MG63 (cell line): ENCODE results near the gene EDC4. TPM values are rescaled to one million over a fixed set of nuclear protein-coding genes. Genes with fewer than 3 reads are reported as not detected.
A peak's percentile ranks its signal among the peaks of the same experiment; 100 is the strongest.

Experiments used
- DNase-seq: peaks from one replicate; pipeline ENCODE4 v3.0.0-alpha.2; 2020
- H3K27me3 ChIP-seq: fragments of 250-450 bp; sonication (Bioruptor Pico); 2 replicates; pipeline ENCODE4 v1.5.1; 2020; ENCODE audit warnings: mild to moderate bottlenecking, moderate library complexity
- H3K36me3 ChIP-seq: fragments of 250-450 bp; sonication (Bioruptor Pico); 2 replicates; pipeline ENCODE4 v1.5.1; 2020; ENCODE audit warnings: mild to moderate bottlenecking, moderate library complexity
- H3K4me3 ChIP-seq: fragments of 250-450 bp; sonication (Bioruptor Pico); 2 replicates; pipeline ENCODE4 v1.5.1; 2020; ENCODE audit warnings: mild to moderate bottlenecking, moderate library complexity
- H3K9me3 ChIP-seq: fragments of 250-450 bp; sonication (Bioruptor Pico); 2 replicates; pipeline ENCODE4 v1.5.1; 2020; ENCODE audit warnings: mild to moderate bottlenecking, moderate library complexity
- total RNA-seq: library from RNA; depleted of rRNA; stranded (reverse); fragments of >200 nt; shearing (Covaris generic); gene quantifications from 2 replicates; pipeline ENCODE4 v1.2.3, GENCODE V29; 2014; ENCODE audit warnings: low replicate concordance

EDC4 gene
- total RNA-seq, 1 experiment from 2014 or later = 38.6 TPM

DNA sequence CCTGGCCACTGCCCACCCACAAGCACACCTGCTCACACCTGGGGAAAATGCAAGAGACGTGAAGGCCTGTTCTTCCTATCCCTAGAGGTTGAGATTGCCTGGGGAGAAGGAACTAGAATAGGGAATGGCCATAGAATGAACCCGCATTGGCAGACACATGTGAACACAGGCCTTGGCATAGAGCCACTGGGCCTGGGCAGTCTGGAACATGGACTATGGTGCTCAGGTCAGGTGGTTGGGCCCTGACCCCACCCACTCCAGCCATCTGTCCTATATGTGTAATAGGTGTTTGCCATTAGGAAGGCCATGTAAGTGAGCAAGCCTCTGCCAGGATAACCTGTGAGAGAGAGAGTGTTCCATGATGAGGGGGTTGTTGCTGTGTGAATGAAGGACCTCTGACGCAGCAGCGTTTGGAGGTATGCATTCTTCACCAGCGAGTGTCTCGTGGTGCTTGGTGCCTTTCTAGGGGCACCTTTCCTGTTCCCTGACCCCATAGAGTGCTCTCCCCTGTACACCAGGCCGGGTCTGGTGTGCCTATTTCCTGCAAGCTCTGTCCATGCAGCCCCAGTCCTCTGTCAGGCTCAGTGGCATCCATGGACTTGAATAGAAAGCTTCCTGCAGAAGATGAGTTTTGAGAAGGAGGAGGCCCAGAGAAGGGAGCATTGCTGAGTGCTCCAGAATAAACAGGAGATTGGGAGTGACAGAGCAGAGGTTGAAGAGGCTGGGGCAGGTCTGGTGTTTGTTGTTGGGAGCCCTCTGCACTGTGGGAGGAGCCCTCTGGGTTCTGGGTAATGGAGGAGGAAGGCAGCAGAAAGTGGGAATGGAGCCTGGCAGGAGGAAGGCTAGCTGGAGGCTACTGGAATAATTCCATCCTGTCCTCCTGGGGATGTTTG lies 43.2 kb downstream of the EDC4 start:
- DNase-seq = no peak
- Histone ChIP-seq H3K9me3 (no peaks in the 10 kb centered on the region), H3K27me3 (no peaks in the 10 kb centered on the region), H3K36me3 (no peaks in the 10 kb centered on the region; the same call in 1 of the 2 replicates), H3K4me3 (no peak overlapping the region)

DNA sequence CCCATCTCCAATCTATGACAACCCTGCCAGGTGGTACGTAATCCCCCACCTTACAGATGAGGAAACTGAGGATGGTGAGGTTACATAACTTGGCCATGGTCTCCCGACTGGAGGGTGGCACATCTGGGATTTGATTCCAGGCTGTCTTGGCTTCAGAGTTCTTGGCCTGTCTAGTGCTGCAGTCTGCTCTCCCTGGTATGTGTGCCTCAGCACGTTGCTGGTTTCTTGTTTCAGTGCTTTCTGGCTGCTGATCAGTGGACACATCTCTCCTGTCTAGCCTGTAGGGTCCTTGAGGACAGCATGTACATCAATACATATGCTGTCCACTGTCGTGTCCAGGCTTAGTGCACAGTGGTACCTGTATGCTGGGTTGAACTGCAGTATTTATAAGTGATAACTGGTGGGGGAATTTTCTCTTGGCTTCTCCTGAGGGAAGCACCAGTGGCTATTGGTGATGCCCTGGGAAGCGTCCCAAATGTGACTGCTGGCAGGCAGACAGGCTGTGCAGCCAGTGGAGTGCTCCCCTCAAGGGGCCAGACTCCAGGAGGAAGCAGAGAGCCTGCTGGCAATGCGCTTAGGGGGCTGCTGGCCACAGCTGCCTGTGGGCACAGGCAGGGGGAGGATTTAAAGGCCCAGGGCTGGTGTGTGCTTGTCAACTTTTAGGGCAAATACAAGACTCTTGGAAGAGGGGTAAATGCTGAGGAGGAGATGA lies 44.4 kb downstream of the EDC4 start:
- Histone ChIP-seq H3K9me3 (no peaks in the 10 kb centered on the region), H3K4me3 (no peak overlapping the region), H3K36me3 (no peaks in the 10 kb centered on the region; the same call in 1 of the 2 replicates), H3K27me3 (no peaks in the 10 kb centered on the region)
- DNase-seq = peak; percentile 40

DNA sequence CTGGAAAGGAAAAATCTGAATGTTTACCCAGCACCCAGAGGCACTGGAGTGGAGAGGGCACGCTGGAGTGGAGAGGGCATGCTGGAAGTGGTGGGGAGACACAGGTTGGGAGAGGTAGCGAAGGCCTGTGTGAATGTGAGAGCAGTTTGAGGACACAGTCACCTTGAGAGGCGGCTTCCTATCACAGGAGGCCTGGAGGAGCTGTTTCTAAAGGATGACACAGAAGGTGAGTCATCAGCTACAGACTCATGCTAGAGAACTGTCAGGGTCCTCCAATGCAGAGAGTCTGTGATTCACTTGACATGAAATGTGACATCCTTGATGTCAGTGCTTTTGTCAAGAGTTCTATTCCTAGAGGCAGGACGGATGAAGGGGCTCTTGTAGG lies 45.0 kb downstream of the EDC4 start:
- no peaks in the 10 kb centered on the region for H3K9me3 ChIP-seq
- DNase-seq = peak; percentile 34

DNA sequence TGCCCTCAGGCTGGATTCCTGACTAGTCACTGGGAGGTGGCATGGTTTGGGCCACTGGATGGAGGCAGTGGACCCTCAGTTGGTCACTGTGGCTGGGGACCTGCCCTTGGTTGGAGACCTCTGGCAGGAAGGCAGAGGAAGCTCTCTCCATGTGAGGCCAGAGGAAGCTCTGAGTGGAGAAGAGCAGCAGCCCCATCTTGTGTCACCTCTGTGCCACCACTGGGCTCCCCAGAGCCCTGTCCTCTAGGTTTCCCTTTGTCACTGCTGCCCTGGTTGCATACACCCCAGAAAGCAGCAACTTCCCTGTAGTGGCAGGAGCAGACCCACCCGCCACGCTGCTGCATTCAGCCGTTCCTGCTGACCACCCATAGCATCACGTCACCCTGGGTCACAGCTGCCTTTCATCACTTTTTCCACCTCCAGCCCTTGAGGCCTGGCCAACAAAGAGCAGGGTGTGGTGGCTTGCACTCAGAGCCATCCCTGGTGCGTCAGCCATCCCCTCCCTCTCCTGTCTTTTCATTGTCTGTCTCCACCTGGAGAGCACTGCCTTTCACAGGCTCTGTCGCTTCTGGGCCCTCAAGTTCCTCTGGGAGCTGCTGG lies 46.9 kb downstream of the EDC4 start:
- H3K9me3 ChIP-seq = no peaks in the 10 kb centered on the region
- H3K36me3 ChIP-seq = no peaks in the 10 kb centered on the region; the same call in 1 of the 2 replicates
- DNase-seq = no peak
- H3K4me3 ChIP-seq = no peak overlapping the region
- H3K27me3 ChIP-seq = no peaks in the 10 kb centered on the region

More for the DNA sequence above, 45.0 kb downstream of the EDC4 start:
- Histone ChIP-seq H3K4me3 (no peak overlapping the region), H3K36me3 (no peaks in the 10 kb centered on the region; the same call in 1 of the 2 replicates), H3K27me3 (no peaks in the 10 kb centered on the region)

DNA sequence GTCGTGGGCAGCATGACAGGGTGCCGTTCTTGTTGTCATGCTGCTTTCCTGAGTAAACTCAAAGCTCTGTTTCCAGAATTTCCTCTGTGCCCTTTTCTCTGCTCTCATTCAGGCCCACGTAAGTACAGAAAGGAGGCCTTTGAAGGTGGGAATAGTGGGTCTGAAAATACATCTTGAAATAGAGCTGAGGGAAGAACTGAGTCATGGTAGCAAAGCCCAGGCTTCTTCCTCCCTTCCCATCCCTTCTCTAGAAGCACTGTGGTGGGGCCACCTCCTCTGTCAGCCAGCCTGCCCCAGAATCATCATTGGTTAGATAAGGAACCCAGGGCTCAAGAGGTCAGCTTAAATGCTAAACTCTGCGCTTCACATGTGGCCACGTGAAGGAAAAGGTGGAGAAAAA lies 49.4 kb downstream of the EDC4 start:
- no peak for DNase-seq
- Histone ChIP-seq H3K36me3 (no peaks in the 10 kb centered on the region; the same call in 1 of the 2 replicates), H3K9me3 (no peaks in the 10 kb centered on the region), H3K27me3 (no peaks in the 10 kb centered on the region), H3K4me3 (no peak overlapping the region)

DNA sequence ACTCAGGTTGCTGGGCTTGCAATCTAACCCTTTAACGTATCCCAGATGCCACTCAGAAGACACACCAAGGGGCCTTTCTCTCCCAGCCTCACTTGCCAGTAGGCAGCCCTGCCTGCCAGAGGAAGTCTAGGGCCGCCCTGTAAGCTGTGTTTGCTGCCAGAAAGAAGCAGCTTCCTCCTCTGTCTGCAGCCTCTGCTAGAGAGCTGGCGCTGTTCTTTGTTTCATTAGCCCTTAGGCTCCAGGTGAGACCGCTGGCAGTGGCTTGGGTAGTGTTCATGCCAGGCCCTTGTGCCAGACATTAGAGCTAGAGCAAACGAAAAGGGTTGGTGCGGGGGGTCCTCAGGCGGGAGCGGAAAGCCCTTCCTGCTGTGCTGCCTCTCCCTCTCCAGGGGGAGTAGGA lies 49.9 kb downstream of the EDC4 start:
- no peaks in the 10 kb centered on the region for H3K9me3 ChIP-seq

DNA sequence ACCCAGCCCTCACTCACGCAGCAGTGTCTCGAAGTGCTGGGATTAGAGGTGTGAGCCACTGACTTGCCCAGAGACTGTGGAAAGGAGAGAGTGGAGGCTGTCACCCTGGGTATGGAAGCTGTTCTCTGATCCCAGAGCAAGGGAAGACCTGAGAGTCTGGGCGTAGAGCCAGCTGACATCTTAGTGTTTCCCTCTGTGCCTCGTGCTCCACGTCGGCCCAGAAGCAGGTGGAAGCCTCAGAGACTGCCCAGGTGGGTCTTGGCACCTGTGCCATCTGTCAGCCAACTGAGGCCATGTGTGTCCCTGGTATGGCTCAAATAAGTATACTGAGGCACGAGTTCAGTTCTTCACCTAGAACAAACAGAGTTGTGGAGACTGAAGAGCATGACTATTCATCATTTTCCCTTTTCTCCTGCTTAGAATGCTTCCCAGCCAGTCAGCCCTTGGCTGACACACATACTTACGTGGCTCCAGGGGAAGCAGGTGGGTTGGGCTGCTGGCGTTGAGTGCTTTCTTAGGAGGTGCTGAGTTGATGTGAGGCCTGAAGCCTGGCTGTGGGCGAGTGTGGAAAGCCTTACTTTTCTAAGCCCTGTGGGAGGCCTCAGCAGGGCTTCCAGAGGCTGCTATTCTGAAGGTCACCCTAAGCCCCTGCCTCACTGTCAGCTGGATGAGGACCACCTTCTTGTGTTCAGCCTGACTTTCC lies 50.7 kb downstream of the EDC4 start:
- no peak for DNase-seq
- Histone ChIP-seq H3K27me3 (no peaks in the 10 kb centered on the region), H3K4me3 (no peak overlapping the region), H3K9me3 (no peaks in the 10 kb centered on the region), H3K36me3 (no peaks in the 10 kb centered on the region; the same call in 1 of the 2 replicates)

More for the DNA sequence above, 49.9 kb downstream of the EDC4 start:
- Histone ChIP-seq H3K36me3 (no peaks in the 10 kb centered on the region; the same call in 1 of the 2 replicates), H3K27me3 (no peaks in the 10 kb centered on the region), H3K4me3 (no peak overlapping the region)
- DNase-seq = no peak

DNA sequence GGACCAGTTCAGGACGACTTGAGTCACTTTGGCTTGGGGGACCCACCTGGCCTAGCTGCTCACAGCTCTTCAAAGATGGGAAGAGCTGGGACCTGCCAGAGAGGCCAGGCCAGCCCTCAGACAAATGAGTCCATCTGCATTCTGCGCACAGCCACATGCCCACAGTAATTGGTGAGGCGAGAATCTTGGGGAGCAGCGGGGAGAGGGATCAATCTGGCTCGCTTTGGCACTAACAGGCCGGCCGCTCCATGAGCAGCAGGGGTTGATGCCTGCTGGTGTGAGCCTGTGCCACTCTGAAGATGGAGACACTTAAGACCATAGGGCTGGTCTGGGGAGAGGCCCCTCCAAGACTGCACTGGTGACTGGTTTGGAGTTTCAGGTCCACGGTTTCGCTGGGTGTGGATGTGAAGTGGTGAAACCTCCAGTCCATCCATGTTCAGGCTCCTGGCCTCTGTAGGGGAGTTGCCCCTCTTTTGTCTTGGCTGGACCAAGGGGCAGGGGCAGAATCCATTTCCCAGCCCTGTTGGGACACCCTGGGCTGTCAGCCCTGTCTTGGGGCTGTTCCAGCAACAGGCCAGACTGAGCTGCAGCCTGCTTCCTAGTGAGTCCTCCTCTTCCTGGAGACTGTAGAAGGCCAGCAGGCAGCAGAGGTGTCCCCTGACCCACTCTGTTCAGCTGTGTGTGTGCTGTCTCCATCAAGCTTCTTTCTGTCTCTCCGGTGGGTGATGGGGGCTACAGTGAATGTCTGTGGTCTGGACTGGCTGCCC lies 51.5 kb downstream of the EDC4 start:
- DNase-seq = no peak
- H3K27me3 ChIP-seq = no peaks in the 10 kb centered on the region

DNA sequence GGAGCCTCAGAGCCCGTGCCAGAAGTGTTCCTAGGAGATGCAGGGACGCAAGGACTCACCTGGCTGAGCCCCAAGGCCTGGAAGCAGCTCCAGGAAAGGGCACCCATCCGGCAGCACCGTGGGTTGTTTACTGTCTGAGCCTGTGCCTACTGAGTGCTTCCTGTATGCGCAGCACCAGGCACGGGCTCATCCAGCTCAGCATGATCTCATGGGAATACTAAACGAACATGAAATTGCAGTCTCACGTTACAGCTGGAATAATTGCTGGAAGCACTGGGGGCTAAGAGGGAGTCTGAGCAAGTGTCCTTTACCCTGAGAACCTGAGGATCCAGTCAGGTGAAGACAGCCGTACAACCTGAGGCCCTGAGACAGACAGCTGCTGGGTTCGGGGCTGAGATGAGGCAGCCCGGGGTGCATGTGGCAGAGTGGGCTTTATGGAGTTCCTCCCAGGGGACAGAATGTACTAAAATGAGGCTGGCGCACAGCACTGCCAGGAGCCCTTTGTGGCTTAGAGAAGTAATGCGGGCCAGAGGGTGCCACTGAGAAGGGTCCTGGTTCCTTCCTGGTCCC lies 53.4 kb downstream of the EDC4 start:
- peak; percentile 34 for DNase-seq
- Histone ChIP-seq H3K27me3 (no peaks in the 10 kb centered on the region), H3K9me3 (no peaks in the 10 kb centered on the region), H3K36me3 (no peaks in the 10 kb centered on the region), H3K4me3 (no peak overlapping the region)

More for the DNA sequence above, 51.5 kb downstream of the EDC4 start:
- Histone ChIP-seq H3K9me3 (no peaks in the 10 kb centered on the region), H3K36me3 (no peaks in the 10 kb centered on the region; the same call in 1 of the 2 replicates), H3K4me3 (no peak overlapping the region)

DNA sequence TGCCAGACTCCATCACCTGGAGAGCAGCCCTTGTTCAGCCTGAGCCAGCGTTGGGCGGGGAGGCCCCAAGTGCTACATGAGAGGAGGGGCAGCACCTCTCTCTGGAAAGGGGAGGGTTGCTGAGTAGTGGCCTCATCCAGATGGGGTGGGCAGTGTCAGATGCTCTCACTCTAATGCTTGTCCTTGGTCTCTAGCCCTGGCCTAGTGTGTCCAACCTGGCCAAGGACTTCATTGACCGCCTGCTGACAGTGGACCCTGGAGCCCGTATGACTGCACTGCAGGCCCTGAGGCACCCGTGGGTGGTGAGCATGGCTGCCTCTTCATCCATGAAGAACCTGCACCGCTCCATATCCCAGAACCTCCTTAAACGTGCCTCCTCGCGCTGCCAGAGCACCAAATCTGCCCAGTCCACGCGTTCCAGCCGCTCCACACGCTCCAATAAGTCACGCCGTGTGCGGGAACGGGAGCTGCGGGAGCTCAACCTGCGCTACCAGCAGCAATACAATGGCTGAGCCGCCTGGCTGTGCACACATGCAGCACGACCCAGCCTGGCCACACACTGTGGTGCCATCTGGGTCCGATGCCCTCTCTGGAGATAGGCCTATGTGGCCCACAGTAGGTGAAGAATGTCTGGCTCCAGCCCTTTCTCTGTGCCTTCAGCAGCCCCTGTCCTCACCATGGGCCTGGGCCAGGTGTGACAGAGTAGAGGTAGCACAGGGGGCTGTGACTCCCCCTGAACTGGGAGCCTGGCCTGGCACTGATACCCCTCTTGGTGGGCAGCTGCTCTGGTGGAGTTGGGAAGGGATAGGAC lies 54.5 kb downstream of the EDC4 start:
- H3K36me3 ChIP-seq = no peaks in the 10 kb centered on the region
- no peaks in the 10 kb centered on the region for H3K9me3 ChIP-seq
- DNase-seq = no peak
- H3K27me3 ChIP-seq = no peaks in the 10 kb centered on the region
- no peak overlapping the region for H3K4me3 ChIP-seq

DNA sequence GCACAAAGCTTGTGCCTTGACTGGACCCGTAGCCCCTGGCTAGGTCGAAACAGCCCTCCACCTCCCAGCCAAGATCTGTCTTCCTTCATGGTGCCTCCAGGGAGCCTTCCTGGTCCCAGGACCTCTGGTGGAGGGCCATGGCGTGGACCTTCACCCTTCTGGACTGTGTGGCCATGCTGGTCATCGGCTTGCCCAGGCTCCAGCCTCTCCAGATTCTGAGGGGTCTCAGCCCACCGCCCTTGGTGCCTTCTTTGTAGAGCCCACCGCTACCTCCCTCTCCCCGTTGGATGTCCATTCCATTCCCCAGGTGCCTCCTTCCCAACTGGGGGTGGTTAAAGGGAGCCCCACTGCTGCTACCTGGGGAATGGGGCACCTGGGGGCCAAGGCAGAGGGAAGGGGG lies 55.3 kb downstream of the EDC4 start:
- H3K9me3 ChIP-seq = no peaks in the 10 kb centered on the region
- no peaks in the 10 kb centered on the region for H3K27me3 ChIP-seq
- no peaks in the 10 kb centered on the region for H3K36me3 ChIP-seq
- no peak for DNase-seq
- no peak overlapping the region for H3K4me3 ChIP-seq

DNA sequence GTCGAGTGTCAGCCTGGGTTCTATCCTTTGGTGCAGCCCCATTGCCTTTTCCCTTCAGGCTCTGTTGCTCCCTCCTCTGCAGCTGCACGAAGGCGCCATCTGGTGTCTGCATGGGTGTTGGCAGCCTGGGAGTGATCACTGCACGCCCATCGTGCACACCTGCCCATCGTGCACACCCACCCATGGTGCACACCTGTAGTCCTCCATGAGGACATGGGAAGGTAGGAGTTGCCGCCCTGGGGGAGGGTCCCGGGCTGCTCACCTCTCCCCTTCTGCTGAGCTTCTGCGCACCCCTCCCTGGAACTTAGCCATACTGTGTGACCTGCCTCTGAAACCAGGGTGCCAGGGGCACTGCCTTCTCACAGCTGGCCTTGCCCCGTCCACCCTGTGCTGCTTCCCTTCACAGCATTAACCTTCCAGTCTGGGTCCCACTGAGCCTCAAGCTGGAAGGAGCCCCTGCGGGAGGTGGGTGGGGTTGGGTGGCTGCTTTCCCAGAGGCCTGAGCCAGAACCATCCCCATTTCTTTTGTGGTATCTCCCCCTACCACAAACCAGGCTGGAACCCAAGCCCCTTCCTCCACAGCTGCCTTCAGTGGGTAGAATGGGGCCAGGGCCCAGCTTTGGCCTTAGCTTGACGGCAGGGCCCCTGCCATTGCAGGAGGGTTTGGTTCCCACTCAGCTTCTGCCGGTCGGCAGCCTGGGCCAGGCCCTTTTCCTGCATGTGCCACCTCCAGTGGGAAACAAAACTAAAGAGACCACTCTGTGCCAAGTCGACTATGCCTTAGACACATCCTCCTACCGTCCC lies 55.9 kb downstream of the EDC4 start:
- Histone ChIP-seq H3K27me3 (no peaks in the 10 kb centered on the region), H3K9me3 (no peaks in the 10 kb centered on the region), H3K36me3 (no peaks in the 10 kb centered on the region), H3K4me3 (no peak overlapping the region)
- DNase-seq = peak; percentile 45

DNA sequence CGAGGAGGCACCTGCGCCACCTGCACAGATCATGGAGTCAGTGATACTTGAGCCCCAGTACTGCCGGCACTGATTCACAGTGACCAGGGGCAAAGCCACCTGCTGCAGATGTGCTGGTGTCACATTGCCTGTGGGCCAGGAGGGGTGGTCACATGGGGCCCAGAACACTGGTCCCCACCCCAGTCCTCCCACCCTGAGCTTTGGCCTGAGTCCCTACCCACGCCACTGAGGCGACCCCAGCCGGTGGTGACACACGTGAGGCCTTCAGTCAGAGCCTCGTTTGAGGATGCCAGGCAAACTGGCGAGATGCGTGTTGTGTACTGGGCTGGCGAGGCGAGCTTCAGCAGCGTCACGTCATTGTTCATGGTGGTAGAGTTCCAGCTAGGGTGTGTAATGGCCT lies 57.3 kb downstream of the EDC4 start:
- H3K27me3 ChIP-seq = no peaks in the 10 kb centered on the region
- H3K36me3 ChIP-seq = no peaks in the 10 kb centered on the region
- no peak overlapping the region for H3K4me3 ChIP-seq
- DNase-seq = no peak
- H3K9me3 ChIP-seq = no peaks in the 10 kb centered on the region

DNA sequence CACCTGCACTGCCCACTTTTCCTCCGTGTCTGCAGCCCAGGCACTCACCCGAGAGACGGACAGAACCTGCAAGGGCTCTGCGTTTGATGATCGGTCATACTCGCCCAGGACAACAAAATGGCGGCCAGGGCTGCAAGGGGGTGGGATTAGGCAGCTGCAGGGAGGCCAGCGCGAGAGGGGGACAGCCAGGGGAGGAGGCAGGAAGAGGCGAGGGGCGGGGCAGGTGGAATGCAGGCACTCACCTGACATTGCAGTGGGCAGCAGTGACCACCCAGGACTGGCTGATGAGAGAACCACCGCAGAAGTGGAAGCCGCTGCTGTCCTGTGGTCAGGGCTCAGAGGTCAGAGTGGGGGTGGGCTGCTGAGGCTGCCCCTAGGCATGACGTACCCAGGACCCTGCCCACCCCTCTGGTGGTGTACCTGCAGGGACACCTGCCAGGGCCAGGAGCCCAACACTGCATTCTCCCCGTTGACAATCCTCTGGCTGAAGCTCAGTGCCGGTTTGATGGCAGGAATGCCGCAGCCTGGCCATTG lies 57.9 kb downstream of the EDC4 start:
- Histone ChIP-seq H3K4me3 (no peak overlapping the region), H3K27me3 (no peaks in the 10 kb centered on the region), H3K9me3 (no peaks in the 10 kb centered on the region), H3K36me3 (no peaks in the 10 kb centered on the region; the same call in 1 of the 2 replicates)
- DNase-seq = no peak
